ENCODE measurements around the gene ZNF385C. TPM values are rescaled to one million over a fixed set of nuclear protein-coding genes. Genes with fewer than 3 reads are reported as not detected.

ZNF385C gene
- total RNA-seq, 1 donor from 2014 or later: 2.9 TPM

DNA sequence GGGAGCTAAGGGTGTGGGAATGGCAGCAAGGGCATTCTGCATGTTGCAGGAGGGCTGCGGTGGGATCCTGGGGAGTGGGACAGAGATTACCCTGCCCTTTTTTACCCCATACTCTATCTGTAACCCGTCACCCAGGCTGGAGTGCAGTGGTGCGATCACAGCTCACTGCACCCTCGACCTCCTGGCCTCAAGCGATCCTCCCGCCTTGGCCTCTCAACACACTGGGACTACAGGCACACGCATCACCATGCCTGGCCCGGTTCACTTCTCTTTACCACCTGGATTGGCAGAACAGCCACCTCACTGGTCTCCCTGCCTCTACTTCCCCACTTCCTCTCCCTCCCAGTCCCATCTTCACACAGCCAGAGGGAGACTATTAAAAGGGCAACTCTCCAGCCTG, 9.5 kb downstream of the ZNF385C start:
- TF ChIP-seq, protein P1, sequence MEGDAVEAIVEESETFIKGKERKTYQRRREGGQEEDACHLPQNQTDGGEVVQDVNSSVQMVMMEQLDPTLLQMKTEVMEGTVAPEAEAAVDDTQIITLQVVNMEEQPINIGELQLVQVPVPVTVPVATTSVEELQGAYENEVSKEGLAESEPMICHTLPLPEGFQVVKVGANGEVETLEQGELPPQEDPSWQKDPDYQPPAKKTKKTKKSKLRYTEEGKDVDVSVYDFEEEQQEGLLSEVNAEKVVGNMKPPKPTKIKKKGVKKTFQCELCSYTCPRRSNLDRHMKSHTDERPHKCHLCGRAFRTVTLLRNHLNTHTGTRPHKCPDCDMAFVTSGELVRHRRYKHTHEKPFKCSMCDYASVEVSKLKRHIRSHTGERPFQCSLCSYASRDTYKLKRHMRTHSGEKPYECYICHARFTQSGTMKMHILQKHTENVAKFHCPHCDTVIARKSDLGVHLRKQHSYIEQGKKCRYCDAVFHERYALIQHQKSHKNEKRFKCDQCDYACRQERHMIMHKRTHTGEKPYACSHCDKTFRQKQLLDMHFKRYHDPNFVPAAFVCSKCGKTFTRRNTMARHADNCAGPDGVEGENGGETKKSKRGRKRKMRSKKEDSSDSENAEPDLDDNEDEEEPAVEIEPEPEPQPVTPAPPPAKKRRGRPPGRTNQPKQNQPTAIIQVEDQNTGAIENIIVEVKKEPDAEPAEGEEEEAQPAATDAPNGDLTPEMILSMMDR (IDR thresholded peaks at IDR 0.05; ENCODE audit: unreplicated experiment): no peak
- Mint-ChIP-seq H3K27ac (no peak overlapping the region), H3K4me3 (no peak overlapping the region), H3K9me3 (no peaks in the 10 kb centered on the region), H3K27me3 (ENCODE audit: low read depth) (peaks cover 10% of the 10 kb centered on the region), H3K4me1 (peaks cover 13% of the 10 kb centered on the region), H3K36me3 (no peaks in the 10 kb centered on the region)
- no peak for DNase-seq (ENCODE audit: low spot score in 2 of 2, unreplicated experiment in 2 of 2)

DNA sequence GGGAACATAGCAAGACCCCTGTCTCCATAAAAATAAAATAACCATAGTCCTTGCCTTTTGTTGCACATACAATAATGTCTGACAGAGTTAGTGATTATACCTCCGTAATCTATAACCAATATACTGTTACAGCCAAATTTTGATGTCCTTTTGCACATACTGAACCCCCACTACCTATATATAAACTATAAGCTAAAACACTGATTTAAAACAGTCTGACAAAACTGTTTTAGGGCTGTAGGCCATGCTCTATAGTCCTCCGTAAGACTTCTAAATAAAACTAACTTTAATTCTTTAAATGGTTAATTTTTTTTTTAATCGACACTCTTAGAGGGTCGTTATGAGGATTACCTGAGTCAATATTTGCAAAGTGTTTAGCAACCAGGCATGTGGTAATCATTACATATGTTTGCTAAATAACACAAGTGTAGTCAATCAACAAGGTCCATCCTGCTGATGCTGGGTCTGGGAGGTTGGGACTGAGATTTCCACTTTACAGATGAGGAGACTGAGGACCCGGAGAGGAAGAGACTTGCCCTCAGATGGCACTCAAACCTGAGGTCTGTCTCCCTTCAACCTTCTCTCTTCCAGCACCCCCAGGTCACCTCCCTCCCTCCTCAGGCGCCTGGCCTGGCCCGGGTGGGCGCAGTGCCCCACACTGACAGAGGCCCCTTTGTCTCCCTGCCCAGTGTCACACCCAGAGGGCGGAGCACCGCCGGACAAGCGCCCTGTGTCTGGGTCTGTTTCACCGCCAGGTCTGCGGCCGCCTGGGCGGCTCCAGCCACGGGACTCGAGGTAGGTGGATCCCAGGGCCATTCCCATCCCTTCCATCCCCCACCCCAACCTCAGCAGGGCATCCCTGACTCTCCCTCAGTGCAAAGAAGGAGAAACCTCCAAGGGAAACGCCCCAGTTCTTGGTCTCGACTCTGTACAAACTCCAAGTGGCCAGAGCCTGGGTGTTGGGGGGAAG, 10.3 kb downstream of the ZNF385C start:
- peaks cover 13% of the 10 kb centered on the region for H3K4me1 Mint-ChIP-seq
- H3K9me3 Mint-ChIP-seq: no peaks in the 10 kb centered on the region
- no peak overlapping the region for H3K4me3 Mint-ChIP-seq
- DNase-seq (ENCODE audit: low spot score in 2 of 2, unreplicated experiment in 2 of 2): no peak
- H3K27me3 Mint-ChIP-seq (ENCODE audit: low read depth): peaks cover 7% of the 10 kb centered on the region
- no peak overlapping the region for H3K27ac Mint-ChIP-seq
- H3K36me3 Mint-ChIP-seq: no peaks in the 10 kb centered on the region
- TF ChIP-seq, protein P1 (IDR thresholded peaks at IDR 0.05; ENCODE audit: unreplicated experiment): no peak

DNA sequence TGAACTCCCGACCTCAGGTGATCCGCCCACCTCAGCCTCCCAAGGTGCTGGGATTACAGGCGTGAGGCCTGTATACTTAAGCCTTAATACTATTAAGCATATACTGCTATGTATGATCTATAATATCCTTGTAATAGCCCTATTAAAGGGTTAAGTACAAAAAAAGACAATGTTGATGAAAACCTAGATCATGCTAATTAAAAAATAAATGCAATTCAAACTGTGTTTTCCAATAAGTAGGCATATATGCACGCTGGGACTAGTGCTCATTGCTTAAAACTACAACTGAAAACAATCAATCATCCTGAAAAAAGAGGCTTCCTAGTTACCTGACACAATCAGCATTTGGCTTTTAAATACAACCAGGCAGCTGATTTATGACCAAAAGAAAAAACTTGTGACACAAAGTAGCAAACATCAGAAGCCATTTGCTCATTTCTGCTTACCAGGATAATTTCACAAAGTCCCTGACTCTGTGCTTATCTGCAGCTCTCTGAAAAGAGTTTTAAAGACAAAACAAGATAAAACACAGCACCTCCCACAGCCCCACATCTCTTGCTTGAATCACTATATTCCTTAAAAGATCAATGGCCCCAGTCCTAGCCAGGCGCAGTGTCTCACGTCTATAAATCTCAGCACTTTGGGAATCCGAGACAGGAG, 11.1 kb downstream of the ZNF385C start:
- H3K27ac Mint-ChIP-seq: peak overlapping the region; percentile 5
- no peaks in the 10 kb centered on the region for H3K36me3 Mint-ChIP-seq
- H3K27me3 Mint-ChIP-seq (ENCODE audit: low read depth): peaks cover 7% of the 10 kb centered on the region
- H3K9me3 Mint-ChIP-seq: no peaks in the 10 kb centered on the region
- TF ChIP-seq, protein P1 (IDR thresholded peaks at IDR 0.05; ENCODE audit: unreplicated experiment): no peak
- no peak overlapping the region for H3K4me3 Mint-ChIP-seq
- peaks cover 13% of the 10 kb centered on the region for H3K4me1 Mint-ChIP-seq
- DNase-seq (ENCODE audit: low spot score in 2 of 2, unreplicated experiment in 2 of 2): no peak

DNA sequence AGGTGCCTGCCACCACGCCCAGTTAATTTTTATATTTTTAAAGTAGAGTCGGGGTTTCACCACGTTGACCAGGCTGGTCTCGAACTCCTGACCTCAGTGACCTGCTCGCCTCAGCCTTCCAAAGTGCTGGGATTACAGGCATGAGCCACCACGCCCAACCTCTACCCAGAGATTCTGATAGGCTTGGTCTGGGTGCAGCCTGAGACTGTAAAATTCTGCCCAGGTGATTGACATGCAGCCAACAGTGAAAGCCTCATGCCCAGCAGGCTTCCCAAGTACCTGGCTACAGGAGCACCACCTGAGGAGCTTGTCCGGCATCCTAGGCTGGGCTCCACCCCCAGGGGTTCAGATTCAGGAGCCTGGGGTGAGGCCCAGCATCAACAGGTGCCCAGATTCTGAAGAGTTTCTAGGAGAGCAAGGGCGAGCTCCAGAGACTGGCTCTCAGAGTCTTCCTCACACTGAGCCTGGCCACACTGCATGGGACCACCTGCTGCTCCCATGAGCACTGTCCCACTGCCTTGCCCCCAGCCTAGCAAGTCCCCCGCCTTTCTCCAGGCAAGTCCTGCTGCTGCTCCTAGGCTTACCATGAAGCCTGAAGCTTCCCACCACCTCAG, 16.6 kb downstream of the ZNF385C start:
- no peak overlapping the region for H3K4me3 Mint-ChIP-seq
- H3K4me1 Mint-ChIP-seq: no peaks in the 10 kb centered on the region
- DNase-seq (ENCODE audit: low spot score in 2 of 2, unreplicated experiment in 2 of 2): no peak
- TF ChIP-seq, protein P1 (IDR thresholded peaks at IDR 0.05; ENCODE audit: unreplicated experiment): no peak
- H3K9me3 Mint-ChIP-seq: no peaks in the 10 kb centered on the region
- H3K27me3 Mint-ChIP-seq (ENCODE audit: low read depth): peaks cover 7% of the 10 kb centered on the region
- H3K36me3 Mint-ChIP-seq: no peaks in the 10 kb centered on the region
- H3K27ac Mint-ChIP-seq: no peak overlapping the region

DNA sequence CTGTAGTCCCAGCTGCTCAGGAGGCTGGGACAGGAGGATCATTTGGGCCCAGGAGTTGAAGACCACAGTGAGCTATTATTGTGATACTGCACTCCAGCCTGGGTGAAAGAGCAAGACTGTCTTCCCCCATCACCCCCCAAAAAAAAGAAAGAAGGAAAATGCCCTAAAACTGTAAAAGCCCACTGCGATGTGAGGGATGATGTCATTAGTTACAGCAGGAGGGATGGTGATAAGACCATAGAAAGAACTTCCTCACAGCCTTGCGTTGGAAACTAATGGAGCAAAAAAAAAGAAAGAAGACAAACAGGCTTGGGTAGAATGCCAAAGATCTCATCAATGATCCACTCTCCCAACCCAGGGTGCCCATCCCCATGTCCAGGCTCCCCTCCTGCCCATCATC, 18.7 kb downstream of the ZNF385C start:
- Mint-ChIP-seq H3K4me3 (no peak overlapping the region), H3K36me3 (no peaks in the 10 kb centered on the region), H3K9me3 (no peaks in the 10 kb centered on the region), H3K27me3 (ENCODE audit: low read depth) (peaks cover 15% of the 10 kb centered on the region), H3K4me1 (no peaks in the 10 kb centered on the region), H3K27ac (no peak overlapping the region)
- TF ChIP-seq, protein P1 (IDR thresholded peaks at IDR 0.05; ENCODE audit: unreplicated experiment): no peak
- no peak for DNase-seq (ENCODE audit: low spot score in 2 of 2, unreplicated experiment in 2 of 2)
